Measurements from ENCODE around the gene NLRP6. TPM values are rescaled to one million over a fixed set of nuclear protein-coding genes. Genes with fewer than 3 reads are reported as not detected.

NLRP6 gene
- total RNA-seq, 4 donors from 2014 or later, result 0.19 to 1.9 (median 0.66) TPM; not detected in 1

GRCh38 chr11:257766-258493 lies 20.3 kb upstream of the NLRP6 start:
- TF ChIP-seq, protein P1, sequence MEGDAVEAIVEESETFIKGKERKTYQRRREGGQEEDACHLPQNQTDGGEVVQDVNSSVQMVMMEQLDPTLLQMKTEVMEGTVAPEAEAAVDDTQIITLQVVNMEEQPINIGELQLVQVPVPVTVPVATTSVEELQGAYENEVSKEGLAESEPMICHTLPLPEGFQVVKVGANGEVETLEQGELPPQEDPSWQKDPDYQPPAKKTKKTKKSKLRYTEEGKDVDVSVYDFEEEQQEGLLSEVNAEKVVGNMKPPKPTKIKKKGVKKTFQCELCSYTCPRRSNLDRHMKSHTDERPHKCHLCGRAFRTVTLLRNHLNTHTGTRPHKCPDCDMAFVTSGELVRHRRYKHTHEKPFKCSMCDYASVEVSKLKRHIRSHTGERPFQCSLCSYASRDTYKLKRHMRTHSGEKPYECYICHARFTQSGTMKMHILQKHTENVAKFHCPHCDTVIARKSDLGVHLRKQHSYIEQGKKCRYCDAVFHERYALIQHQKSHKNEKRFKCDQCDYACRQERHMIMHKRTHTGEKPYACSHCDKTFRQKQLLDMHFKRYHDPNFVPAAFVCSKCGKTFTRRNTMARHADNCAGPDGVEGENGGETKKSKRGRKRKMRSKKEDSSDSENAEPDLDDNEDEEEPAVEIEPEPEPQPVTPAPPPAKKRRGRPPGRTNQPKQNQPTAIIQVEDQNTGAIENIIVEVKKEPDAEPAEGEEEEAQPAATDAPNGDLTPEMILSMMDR (IDR thresholded peaks at IDR 0.05; ENCODE audit: low read depth), result no peak

DNA sequence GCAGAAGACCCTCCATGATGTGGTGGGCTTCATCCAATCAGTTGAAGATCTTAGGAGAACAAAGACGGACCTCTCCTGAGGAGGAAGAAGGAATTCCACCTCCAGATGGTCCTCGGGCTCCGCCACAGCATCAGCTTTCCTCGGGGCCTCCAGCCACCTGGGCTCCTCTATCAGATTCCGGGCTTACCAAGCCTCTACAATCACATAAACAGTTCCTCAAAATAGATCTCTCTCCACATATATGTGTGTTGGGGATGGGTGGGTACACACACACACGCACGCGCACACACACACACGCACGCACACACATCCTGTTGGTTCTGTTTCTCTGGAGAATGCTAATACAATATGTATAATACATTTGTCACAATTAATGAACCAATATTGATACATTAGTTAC lies 18.8 kb upstream of the NLRP6 start:
- TF ChIP-seq, protein P1 (IDR thresholded peaks at IDR 0.05; ENCODE audit: low read depth), result no peak

DNA sequence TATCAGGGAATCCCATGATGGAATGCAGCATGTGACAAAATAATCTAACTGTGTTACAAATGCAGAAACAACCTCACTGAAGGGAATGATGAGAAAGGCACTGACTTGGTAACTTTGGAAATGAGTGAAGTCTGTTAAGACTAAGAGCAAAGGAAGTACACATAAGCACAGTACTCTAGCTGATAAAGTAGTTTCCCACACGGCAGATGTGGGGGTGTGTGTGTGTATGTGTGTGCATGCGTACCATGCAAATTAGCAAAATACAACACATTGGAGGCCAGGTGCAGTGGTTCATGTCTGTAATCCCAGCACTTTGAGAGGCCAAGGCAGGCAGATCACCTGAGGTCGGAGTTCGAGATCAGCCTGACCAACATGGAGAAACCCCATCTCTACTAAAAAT lies 16.6 kb upstream of the NLRP6 start:
- TF ChIP-seq, protein P1 (IDR thresholded peaks at IDR 0.05; ENCODE audit: low read depth), result no peak

GRCh38 chr11:266676-267439 lies 11.3 kb upstream of the NLRP6 start:
- TF ChIP-seq, protein P1 (IDR thresholded peaks at IDR 0.05; ENCODE audit: low read depth), result no peak

GRCh38 chr11:267491-267994 lies 10.7 kb upstream of the NLRP6 start:
- TF ChIP-seq, protein P1 (IDR thresholded peaks at IDR 0.05; ENCODE audit: low read depth), result no peak

DNA sequence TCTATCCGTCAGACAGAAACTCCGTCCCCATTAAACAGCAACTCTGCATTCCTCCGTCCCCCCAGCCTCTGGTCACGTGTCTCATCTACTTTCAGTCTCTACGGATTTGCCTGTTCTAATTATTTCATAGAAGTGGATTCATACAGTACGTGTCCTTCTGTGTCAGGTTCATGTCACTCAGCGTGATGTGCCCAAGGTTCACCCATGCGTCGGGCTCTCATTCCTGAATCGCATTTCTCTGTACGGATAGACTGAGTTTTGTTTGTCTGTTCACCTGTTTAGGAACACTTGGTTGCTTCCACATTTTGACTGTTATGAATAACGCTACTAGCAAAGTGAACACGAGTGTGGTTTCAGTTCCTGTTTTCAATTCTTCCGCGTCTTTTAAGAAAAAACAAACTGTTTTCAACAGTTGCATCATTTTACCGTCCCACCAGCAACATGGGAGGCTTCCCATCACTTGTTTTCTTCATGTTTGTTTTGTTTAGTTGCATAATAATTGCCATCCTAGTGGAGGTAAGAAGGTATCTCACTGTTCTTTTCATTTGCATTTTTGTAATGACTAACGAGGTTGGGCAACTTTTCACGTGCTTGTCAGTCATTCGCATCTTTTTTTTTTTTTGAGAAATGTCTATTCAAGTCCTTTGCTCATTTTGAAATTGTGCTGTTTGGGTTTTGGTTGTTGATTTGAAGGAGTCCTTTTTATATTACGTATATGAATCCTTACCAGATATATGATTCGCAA lies 8.9 kb upstream of the NLRP6 start:
- TF ChIP-seq, protein P1 (IDR thresholded peaks at IDR 0.05; ENCODE audit: low read depth), result no peak
